Measurements from ENCODE around the gene NSRP1.
"Not testable (repeated sequence)": the region's sequence is repeated elsewhere in the genome, so short reads cannot be mapped to it uniquely, and the experiment has no call there.

NSRP1 gene

GRCh38 chr17:30124273-30124796, 7.7 kb downstream of the NSRP1 start:
- no peak for DNase-seq

- DNase-seq: no peak
Observed at GRCh38 chr17:30130121-30130520, 13.5 kb downstream of the NSRP1 start.

- DNase-seq: no peak
Observed at GRCh38 chr17:30132615-30133014, 16.0 kb downstream of the NSRP1 start.

GRCh38 chr17:30133197-30133596, 16.6 kb downstream of the NSRP1 start:
- DNase-seq: no peak

DNA sequence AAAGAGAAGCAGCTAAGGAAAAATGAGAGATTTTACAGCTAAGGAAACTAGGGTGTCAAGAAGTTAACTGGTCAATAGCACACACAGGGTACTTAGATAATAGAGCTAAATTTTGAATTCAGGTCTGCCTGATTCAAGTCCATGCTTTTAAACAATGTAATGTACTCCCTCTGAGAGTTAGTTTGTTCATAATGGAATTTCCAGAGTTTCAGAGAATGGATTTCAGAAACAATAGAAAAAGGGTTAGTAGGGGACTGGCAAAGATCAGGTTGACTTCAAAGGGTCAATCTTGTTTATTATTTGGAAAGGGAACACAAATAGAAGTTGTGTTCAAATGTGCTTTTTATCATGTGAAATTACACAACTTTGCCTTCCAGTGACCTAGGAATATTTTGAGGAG, 17.9 kb downstream of the NSRP1 start:
- no peak for DNase-seq

DNA sequence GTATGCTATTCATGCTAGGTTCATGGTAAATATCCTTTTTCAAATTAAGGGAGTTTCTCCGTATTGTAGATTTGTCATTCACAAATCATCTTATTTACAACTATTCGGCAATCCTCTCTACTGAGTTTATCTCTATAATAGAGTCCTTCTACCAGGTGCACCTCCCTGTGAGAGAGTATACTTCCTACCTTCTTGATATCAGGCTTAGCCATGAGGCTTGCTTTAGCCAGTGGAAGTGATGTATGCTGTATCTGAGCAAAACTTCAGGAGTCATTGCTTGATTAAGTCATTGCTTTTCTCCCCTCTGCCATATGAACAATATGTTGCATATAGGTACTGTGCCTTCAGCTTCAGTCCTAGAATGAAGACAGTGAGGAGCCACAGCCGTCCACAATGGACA, 20.5 kb downstream of the NSRP1 start:
- no peak for DNase-seq

GRCh38 chr17:30147860-30148259, 31.2 kb downstream of the NSRP1 start:
- DNase-seq: not testable (repeated sequence)

DNA sequence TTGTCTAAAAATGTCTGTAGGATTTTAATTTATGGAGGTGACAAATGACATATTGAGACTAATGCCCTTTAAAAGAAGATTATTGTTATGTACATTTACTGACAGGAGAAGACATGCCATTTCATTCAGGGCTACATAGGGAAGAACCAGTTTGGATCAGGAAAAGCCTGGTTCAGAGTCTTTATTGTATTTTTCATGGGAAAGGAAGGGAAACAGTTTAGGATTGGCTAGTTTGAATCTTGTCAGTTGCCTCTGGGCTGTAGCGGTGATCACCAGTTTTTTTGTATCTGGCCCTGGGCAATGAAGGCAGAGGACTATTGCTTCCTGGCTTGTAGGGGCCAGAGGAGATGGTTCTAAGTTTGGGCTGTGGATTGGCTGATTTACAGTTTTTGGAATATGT, 31.8 kb downstream of the NSRP1 start:
- no peak for DNase-seq

GRCh38 chr17:30151471-30151870, 34.9 kb downstream of the NSRP1 start:
- DNase-seq: no peak

- DNase-seq: no peak
Observed at GRCh38 chr17:30153463-30153862, 36.8 kb downstream of the NSRP1 start.

- DNase-seq: no peak
Observed at GRCh38 chr17:30155389-30155788, 38.8 kb downstream of the NSRP1 start.

DNA sequence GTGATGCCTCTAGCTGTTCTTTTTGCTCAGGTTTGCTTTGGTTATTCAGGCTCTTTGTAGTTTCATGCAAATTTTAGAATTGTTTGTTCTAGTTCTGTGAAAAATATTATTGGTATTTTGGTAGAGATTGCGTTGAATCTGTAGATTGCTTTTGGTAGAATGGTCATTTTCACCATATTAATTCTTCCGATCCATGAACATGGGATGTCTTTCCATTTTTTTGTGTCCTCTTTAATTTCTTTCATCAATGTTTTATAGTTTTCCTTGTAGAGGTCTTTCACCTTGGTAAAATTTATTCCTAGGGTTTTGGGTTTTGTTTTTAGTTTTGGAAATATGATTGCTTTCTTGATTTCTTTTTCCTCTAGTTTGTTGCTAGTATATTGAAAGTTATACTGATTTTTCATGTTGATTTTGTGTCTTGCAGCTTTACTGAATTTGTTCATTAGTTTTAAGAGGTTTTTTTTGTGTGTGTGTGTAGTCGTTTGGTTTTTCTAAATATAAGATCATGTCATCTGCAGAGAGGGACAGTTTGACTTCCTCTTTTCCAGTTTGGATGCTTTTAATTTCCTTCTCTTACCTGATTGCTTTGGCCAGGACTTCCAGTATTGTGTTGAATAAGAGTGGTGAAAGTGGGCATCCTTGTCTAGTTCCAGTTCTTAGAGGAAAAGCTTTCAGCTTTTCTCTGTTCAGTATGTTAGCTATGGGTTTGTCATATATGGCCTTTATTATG, 42.4 kb downstream of the NSRP1 start:
- no peak for DNase-seq

DNA sequence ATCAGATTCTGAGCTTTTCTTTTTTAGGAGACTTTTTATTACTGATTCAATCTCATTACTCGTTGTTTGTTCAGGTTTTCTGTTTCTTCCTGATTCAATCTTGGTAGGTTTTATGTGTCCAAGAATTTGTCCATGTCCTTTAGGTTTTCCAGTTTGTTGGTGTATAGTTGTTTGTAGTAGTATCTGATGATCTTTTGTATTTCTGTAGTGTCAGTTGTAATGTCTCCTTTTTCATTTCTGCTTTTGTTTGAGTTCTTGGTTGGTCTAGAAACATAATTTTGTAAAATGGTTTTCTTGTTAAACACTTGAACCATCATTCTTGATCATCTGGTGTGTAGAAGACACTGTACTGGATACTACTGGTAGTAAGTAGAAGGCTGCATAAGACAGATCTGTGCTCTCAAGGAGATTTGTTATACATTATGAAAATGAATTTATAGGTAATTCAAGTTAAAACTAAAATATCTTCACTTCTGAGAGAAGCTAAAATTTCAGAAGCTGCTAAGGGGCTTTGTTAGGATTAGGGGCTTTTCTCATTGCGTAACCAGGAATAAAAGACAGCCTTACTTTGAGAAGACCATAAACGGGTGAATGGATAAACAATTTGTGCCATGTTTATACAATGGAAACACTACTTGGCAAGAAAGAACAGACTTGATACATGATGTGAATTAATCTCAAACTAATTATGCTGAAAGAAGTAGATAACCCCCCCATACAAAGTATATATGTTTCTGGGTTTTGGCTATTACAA, 44.0 kb downstream of the NSRP1 start:
- no peak for DNase-seq

DNA sequence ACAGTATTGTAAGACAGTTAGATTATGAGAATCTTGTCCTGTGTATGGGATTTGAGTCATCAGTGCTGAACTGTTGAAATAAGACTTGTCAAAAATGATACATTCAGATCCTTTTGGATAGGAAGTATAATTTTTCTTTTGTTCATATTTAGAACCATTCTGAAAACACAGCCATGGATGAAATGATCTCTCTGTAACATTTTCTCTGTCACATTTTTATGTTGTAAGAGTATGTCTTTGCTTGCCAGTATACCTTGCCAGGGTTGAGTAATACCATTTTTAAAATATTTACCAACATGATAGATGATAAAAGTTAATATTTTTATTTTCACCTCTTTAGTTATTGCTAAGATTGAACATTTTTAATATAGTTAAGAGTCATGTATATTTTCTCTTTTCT, 45.0 kb downstream of the NSRP1 start:
- no peak for DNase-seq

GRCh38 chr17:30164531-30164930, 47.9 kb downstream of the NSRP1 start:
- no peak for DNase-seq

DNA sequence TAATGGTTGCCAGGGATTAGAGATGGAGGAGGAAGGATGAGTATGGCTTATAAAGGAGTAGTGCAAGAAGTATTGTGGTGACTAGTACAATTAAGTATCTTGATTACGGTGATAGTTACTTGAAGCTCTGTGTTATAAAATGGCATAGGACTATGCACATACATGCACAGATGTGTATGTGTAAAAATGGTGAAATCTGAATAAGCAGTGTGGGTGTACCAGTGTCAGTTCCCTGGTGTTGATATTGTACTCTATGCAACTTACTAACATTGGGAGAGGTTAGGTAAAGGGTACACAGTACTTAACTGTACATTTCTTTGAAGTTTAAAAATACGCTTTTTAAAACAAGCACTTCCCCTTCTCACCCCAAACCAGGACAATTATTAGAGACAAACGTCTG, 48.5 kb downstream of the NSRP1 start:
- no peak for DNase-seq

DNA sequence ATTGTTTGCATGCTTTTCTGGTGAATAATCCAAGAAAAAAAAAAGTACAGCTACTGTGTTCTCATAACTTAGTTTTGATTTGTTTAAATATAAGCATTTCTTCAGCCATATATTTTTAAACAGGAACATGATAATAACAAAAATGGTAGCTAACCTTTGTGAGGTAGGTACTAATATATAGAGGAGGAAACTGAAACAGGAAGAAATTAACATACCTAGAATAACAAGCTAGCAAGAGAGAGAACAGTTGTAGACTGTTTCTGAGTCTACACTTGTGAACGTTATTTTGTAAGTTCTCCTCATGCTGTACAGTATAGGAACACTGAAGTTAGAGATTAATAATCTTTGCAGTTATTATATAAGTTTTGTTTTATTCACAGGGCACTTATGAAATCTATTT, 49.3 kb downstream of the NSRP1 start:
- no peak for DNase-seq

- no peak for DNase-seq
Observed at GRCh38 chr17:30170415-30170987, 53.9 kb downstream of the NSRP1 start.

DNA sequence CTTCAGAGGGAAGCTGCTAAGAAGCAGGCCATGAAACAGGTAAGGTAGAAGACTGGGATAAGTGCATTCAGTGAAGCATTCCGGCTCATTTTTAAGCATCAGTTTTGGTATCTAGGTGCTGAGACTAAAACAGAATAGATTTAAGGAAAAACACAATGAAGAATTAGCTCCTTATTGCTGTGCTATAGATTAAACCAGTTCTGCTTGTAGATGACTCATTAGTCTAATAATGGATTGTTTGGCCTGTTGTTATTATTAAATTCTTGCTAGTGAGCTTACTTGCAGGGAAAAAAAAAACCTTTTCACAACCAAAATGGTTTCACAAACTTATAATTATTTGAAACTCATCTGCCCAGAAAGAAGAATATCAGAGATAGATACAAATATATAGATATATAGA, 55.9 kb downstream of the NSRP1 start:
- no peak for DNase-seq

DNA sequence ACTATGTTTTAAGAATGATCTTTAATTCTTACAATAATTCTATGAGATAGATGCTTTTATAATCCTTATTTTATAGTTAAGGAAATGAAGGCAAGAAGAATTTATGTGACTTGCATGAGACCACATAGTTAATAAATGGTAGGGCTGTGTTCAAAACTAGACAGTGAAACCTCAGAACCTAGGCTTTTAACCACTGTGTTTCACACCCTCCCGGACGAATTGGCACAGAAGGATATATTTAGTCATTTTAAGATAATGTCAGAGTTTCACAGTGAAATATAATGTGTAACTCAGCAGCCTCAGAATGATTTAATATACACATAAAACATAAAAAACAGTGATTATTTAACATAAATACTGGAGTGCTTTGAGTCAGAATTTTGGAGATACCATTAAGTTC, 57.0 kb downstream of the NSRP1 start:
- no peak for DNase-seq

- no peak for DNase-seq
Observed at GRCh38 chr17:30174556-30174955, 57.9 kb downstream of the NSRP1 start.

DNA sequence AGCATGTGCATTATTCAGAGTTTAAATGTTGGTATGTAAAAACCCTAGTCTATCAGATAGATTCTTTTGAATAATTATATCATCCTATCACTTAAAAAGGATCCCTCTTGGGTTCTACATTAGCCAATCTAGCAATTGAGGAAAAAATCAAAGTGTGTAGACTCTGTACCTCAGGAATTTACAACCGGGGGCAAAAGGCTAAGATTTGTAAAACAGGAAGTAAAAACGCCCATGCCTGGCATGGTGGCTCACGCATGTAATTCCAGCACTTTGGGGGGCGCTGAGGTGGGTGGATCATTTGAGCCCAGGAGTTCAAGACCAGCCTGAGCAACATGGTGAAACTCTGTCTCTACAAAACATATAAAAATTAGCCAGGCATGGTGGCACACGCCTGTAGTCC, 60.2 kb downstream of the NSRP1 start:
- no peak for DNase-seq

DNA sequence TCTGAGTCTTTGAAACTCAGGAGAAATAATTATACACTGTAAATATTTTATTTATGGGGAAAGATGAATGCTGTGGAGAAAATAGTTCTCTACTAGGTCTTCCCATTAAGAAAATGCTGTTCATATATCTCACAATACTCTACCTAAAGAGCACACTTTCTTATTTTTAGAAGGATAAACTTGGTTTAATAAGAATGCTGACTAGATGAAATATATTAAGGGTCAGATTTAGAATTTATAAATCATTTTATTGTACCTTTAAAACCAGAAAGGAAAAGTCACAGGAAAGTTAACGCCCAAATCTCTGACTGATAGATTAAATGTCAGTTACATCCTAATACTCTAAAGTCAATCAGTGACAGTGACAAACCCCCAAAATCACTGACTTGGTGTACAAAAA, 70.1 kb downstream of the NSRP1 start:
- no peak for DNase-seq

- DNase-seq: no peak
Observed at GRCh38 chr17:30187573-30187972, 71.0 kb downstream of the NSRP1 start.

All from midbrain (tissue), 1 donor.